ENCODE results near the gene GPR149. TPM values are rescaled to one million over a fixed set of nuclear protein-coding genes. Genes with fewer than 3 reads are reported as not detected.
"Not testable (repeated sequence)": the region's sequence is repeated elsewhere in the genome, so short reads cannot be mapped to it uniquely, and the experiment has no call there.

Gene GPR149, protein sequence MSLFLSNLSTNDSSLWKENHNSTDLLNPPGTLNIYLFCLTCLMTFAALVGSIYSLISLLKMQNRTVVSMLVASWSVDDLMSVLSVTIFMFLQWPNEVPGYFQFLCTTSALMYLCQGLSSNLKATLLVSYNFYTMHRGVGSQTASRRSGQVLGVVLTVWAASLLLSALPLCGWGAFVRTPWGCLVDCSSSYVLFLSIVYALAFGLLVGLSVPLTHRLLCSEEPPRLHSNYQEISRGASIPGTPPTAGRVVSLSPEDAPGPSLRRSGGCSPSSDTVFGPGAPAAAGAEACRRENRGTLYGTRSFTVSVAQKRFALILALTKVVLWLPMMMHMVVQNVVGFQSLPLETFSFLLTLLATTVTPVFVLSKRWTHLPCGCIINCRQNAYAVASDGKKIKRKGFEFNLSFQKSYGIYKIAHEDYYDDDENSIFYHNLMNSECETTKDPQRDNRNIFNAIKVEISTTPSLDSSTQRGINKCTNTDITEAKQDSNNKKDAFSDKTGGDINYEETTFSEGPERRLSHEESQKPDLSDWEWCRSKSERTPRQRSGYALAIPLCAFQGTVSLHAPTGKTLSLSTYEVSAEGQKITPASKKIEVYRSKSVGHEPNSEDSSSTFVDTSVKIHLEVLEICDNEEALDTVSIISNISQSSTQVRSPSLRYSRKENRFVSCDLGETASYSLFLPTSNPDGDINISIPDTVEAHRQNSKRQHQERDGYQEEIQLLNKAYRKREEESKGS
- not detected for total RNA-seq
- total RNA-seq = 0 to 0.23 reads per million in 2 donors

DNA sequence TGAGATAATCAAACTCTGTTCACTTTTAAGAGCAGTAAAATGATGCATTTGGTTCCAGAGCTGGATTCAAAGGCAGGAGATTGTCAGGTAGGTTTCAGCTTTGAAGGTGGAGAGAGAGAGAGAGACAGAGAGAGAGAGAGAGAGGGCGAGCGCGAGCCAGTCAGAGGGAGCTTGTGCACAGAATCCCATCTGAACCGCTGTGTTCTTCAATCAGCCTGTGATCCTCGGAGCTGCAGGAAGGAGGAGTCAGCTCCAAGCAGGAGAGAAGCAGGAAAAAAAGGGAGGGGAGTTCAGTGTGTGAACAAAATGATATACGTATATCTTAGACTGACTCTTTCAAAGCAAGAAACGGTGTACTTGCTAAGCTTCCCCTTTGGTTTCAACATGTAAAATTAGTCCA lies at the start of gene GPR149:
Gene GPR149 (minus strand): TSS at position 177 of the 400 bp plus-strand sequence. CDS start 575 bp downstream, outside the sequence.
- Mint-ChIP-seq H3K36me3 (ENCODE audit: low read depth) (peaks cover 3% of the 10 kb centered on the region), H3K27ac (no peak within 1 kb of the TSS), H3K4me3 (no peak within 1 kb of the TSS), H3K4me1 (no peaks in the 10 kb centered on the region), H3K27me3 (peaks cover 34% of the 10 kb centered on the region)
- no peak for DNase-seq
- no peak for ATAC-seq
- no peaks in the 10 kb centered on the region for H3K9me3 ChIP-seq (ENCODE audit: control insufficient read depth, low read length, poor library complexity, severe bottlenecking)

DNA sequence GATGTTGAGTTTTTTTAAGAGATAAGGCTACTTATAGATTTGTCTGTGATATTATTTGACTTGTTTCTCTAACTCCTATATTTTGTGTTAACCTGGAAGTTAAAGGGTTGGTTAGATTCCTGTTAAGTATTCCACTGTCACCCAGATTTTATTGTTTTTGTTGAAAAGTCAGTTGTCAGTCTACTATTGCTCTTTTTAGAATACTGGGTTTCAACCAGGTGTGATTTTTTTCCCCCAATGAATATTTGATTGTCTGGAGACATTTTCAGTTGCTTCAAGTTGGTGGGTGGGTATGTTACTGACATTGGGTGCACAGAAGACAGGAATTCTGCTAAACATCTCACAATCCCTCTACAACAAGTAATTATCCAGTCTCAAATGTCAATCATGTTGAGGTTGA lies 43.8 kb upstream of the GPR149 start:
- no peaks in the 10 kb centered on the region for H3K27me3 Mint-ChIP-seq
- no peak overlapping the region for H3K27ac Mint-ChIP-seq
- H3K4me1 Mint-ChIP-seq = no peaks in the 10 kb centered on the region
- H3K9me3 ChIP-seq (ENCODE audit: control insufficient read depth, low read length, poor library complexity, severe bottlenecking) = no peaks in the 10 kb centered on the region
- DNase-seq (no peak), ATAC-seq (no peak)
- no peak overlapping the region for H3K4me3 Mint-ChIP-seq
- H3K36me3 Mint-ChIP-seq (ENCODE audit: low read depth) = no peaks in the 10 kb centered on the region

DNA sequence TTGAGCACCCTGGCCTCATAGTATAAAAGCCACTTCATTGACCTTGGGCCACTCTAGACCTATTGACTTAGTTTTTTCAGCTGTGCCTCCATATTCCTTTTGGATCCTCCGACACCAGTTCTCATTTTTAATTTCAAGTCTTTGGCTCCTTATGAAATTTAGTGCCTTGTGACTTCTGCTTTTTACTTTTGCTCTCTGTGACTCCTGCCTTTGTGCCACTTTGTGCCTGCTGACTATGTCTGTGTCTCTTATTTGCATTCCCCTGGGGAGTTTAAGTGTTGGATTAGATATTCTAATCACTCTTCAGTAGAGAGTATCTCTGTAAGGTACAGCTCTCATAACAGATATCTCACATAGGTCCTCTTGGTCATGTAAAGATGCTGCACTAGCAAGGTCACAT lies 39.6 kb upstream of the GPR149 start:
- H3K9me3 ChIP-seq (ENCODE audit: control insufficient read depth, low read length, poor library complexity, severe bottlenecking) = no peaks in the 10 kb centered on the region
- no peak overlapping the region for H3K4me3 Mint-ChIP-seq
- H3K27me3 Mint-ChIP-seq = no peaks in the 10 kb centered on the region
- H3K4me1 Mint-ChIP-seq = no peaks in the 10 kb centered on the region
- ATAC-seq (no peak), DNase-seq (no peak)
- no peaks in the 10 kb centered on the region for H3K36me3 Mint-ChIP-seq (ENCODE audit: low read depth)
- no peak overlapping the region for H3K27ac Mint-ChIP-seq

DNA sequence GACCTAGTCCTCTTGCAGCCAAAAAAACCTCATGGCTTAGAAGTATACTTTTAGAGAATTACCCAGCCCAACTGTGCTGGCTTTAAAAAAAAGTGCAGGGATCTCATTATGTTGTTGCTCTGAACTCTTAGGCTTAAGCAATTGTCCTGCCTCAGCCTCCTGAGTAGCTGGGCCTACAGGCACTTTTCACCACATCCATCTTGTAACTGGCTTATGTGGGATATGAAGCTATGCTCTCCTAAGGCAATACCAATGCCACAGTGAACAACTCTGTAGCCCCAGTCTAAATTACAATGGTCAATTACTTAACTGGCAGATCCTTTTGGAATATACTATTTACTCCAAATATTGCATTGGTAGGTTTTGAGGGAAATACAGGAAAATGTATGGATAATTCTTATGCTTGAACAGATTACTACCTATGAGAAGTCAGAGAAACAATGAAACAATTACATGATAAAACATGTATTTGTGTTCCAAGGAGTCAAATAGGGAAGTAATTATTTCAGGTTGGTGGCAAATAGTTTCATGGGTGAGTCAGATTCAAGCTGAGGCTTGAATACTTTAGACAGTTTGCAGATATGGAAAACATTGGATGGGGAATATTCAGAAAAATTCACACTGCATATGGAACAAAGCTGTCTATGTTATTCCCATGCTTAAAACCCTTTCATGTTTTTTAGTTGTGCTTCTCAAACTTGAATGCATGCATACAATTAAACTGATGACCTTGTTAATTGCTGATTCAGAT lies 34.6 kb upstream of the GPR149 start:
- H3K27me3 Mint-ChIP-seq = no peaks in the 10 kb centered on the region
- H3K4me3 Mint-ChIP-seq = no peak overlapping the region
- H3K4me1 Mint-ChIP-seq = no peaks in the 10 kb centered on the region
- no peaks in the 10 kb centered on the region for H3K9me3 ChIP-seq (ENCODE audit: control insufficient read depth, low read length, poor library complexity, severe bottlenecking)
- ATAC-seq (no peak), DNase-seq (no peak)
- H3K27ac Mint-ChIP-seq = no peak overlapping the region
- no peaks in the 10 kb centered on the region for H3K36me3 Mint-ChIP-seq (ENCODE audit: low read depth)

DNA sequence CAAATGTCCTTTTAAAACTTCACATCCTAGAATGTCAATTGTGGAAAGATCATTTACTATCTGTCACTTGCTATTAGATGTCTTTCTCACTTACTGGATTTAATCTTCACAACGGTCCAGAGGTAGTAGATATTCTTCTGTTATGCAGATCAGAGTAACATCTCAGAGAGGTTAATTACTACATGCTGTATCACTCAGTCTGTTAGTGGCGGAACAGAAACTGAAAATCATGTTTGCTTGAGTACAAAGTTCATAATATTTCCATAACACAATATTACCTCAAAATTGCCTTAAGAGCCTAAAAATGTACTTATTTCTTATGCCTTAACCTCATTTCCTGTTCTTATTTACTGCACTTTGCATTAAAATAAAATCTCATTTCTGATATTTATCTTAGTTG lies 28.6 kb upstream of the GPR149 start:
- Mint-ChIP-seq H3K36me3 (ENCODE audit: low read depth) (no peaks in the 10 kb centered on the region), H3K4me3 (no peak overlapping the region), H3K4me1 (no peaks in the 10 kb centered on the region), H3K27ac (no peak overlapping the region), H3K27me3 (no peaks in the 10 kb centered on the region)
- H3K9me3 ChIP-seq (ENCODE audit: control insufficient read depth, low read length, poor library complexity, severe bottlenecking) = no peaks in the 10 kb centered on the region
- DNase-seq (no peak), ATAC-seq (no peak)

DNA sequence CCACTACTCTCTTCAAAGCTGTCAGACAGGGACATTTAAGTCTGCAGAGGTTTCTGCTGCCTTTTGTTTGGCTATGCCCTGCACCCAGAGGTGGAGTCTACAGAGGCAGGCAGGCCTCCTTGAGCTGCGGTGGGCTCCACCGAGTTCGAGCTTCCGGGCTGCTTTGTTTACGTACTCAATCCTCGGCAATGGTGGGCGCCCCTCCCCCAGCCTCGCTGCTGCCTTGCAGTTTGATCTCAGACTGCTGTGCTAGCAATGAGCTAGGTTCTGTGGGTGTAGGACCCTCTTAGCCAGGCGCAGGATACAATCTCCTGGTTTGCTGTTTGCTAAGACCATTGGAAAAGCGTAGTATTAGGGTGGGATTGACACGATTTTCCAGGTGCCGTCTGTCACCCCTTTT lies 9.1 kb upstream of the GPR149 start:
- H3K27ac Mint-ChIP-seq; ATAC-seq; H3K4me3 Mint-ChIP-seq; H3K36me3 Mint-ChIP-seq (ENCODE audit: low read depth); DNase-seq; H3K9me3 ChIP-seq (ENCODE audit: control insufficient read depth, low read length, poor library complexity, severe bottlenecking); H3K27me3 Mint-ChIP-seq; H3K4me1 Mint-ChIP-seq: not testable (repeated sequence)

DNA sequence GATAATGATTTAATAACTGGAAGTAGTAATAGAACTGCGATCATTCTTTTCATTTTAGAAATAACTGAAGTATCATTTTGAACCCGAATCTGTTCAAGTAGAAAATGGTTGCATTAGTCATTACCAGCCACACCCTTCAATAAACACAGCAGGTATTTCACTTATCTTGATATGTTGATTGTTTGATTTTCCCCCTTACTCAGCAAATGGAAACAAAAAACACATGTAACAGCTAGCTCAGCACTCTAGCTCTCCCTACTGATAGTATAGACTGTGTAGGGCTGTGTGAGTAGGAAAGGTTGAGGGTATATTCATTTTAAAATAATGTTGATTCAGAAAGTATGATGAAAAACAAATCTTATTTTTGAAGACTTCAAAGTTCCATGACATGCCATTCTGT lies 1.1 kb upstream of the GPR149 start:
- Mint-ChIP-seq H3K27ac (no peak overlapping the region), H3K36me3 (ENCODE audit: low read depth) (peaks cover 3% of the 10 kb centered on the region), H3K4me1 (no peaks in the 10 kb centered on the region), H3K27me3 (peaks cover 30% of the 10 kb centered on the region), H3K4me3 (no peak overlapping the region)
- no peak for DNase-seq
- H3K9me3 ChIP-seq (ENCODE audit: control insufficient read depth, low read length, poor library complexity, severe bottlenecking) = no peaks in the 10 kb centered on the region
- ATAC-seq = no peak

DNA sequence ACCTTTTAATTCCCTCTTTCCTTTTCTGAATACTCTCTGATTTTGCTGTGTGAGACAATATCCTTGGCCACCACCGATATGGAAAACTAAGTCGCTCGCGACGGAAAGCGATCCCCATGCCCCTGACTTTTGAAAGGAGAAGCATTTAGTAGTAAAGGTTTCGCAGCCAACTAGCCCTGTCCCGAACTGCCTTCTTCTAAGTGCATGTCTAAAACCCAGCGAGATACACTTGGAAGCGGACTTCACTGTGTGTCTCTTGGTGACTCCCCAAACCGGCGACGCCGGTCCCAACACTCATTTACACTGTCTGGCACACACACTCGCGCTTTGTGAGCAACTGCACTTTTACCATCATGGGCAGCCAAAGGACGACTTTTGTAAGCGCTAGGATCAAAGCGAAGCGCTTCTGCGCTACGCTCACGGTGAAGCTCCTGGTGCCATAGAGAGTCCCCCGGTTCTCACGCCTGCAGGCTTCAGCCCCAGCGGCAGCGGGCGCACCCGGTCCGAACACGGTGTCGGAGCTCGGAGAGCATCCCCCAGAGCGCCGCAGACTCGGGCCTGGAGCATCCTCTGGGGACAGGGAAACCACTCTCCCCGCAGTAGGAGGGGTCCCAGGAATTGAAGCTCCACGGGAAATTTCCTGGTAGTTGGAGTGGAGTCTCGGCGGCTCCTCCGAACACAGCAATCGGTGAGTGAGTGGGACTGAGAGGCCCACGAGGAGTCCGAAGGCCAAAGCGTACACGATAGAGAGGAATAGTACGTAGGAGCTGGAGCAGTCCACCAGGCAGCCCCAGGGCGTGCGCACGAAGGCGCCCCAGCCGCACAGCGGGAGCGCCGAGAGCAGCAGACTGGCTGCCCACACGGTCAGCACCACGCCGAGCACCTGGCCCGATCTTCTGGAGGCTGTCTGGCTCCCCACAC lies 1.4 kb downstream of the GPR149 start:
- H3K36me3 Mint-ChIP-seq (ENCODE audit: low read depth) = peaks cover 3% of the 10 kb centered on the region
- H3K9me3 ChIP-seq (ENCODE audit: control insufficient read depth, low read length, poor library complexity, severe bottlenecking) = no peaks in the 10 kb centered on the region
- no peak for ATAC-seq
- DNase-seq = no peak
- H3K27me3 Mint-ChIP-seq = peaks cover 34% of the 10 kb centered on the region
- H3K4me3 Mint-ChIP-seq = no peak overlapping the region
- no peak overlapping the region for H3K27ac Mint-ChIP-seq
- H3K4me1 Mint-ChIP-seq = no peaks in the 10 kb centered on the region

DNA sequence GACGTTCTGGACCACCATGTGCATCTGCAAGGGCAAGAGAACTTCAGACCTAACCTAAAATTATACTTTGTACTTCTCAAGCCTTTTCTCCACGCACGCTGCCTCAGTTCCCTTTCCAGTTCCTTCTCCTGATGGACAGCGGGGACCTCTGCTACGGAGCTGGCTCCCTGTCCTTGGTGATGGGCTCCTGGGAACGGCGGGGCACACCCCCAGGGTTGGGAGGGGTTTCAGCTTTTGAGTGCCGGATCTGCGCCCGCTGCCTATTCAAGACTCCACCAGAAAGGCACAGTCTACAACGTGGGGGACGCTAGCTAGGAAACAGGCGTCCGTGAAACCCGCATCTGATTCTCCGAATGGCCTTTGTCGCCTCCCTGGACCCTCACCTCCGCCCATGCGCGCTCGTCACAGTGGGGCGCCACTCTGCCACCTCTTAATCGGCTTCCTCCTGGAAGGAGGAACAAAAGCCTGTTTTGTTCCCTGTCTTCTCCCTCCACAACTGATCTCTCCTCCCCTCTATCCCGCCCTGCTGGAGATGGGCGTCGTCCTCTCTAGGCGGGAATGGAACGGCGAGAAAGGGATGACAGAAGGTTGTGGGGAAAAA lies 2.2 kb downstream of the GPR149 start:
- Mint-ChIP-seq H3K4me3 (no peak overlapping the region), H3K27me3 (peaks cover 34% of the 10 kb centered on the region), H3K27ac (no peak overlapping the region), H3K4me1 (no peaks in the 10 kb centered on the region), H3K36me3 (ENCODE audit: low read depth) (peaks cover 3% of the 10 kb centered on the region)
- ATAC-seq (no peak), DNase-seq (no peak)
- H3K9me3 ChIP-seq (ENCODE audit: control insufficient read depth, low read length, poor library complexity, severe bottlenecking) = no peaks in the 10 kb centered on the region

DNA sequence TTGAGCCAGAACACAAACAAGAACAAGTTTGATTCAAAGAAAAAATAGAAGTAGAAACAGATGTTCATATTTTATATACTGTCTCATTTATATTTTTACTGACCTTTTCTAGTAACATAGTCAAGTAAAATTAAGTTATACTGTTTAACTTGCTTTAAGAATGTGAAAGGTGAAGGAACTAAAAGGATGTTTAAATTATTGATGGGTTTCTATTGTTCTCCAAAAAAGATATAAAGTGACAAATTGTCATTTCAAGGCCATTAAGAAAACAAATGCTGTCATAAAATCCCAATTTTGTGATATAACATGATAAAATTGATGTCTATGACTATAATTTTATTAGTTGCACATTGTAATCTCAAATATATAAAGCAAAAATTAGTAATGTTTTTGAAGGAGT lies 7.3 kb downstream of the GPR149 start:
- H3K27ac Mint-ChIP-seq = no peak overlapping the region
- H3K4me1 Mint-ChIP-seq = no peaks in the 10 kb centered on the region
- peaks cover 11% of the 10 kb centered on the region for H3K27me3 Mint-ChIP-seq
- H3K4me3 Mint-ChIP-seq = no peak overlapping the region
- DNase-seq (no peak), ATAC-seq (no peak)
- H3K36me3 Mint-ChIP-seq (ENCODE audit: low read depth) = no peaks in the 10 kb centered on the region
- H3K9me3 ChIP-seq (ENCODE audit: control insufficient read depth, low read length, poor library complexity, severe bottlenecking) = no peaks in the 10 kb centered on the region

DNA sequence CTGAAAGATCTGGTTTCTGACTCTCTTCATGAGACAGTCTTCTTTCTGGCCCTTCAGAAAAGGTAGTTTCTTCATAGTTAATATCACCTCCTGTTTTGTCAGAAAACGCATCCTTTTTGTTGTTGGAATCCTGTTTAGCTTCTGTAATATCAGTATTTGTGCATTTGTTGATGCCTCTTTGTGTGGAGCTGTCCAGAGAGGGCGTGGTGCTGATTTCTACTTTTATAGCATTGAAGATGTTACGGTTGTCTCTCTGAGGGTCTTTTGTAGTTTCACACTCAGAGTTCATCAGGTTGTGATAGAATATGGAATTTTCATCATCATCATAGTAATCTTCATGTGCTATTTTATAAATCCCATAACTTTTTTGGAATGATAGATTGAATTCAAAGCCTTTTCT lies 8.9 kb downstream of the GPR149 start:
- Mint-ChIP-seq H3K36me3 (ENCODE audit: low read depth) (no peaks in the 10 kb centered on the region), H3K27ac (no peak overlapping the region), H3K4me3 (no peak overlapping the region), H3K27me3 (peaks cover 4% of the 10 kb centered on the region), H3K4me1 (no peaks in the 10 kb centered on the region)
- DNase-seq = no peak
- no peaks in the 10 kb centered on the region for H3K9me3 ChIP-seq (ENCODE audit: control insufficient read depth, low read length, poor library complexity, severe bottlenecking)
- no peak for ATAC-seq
